ENCODE data around the gene LRRFIP1.

The LRRFIP1 gene

GRCh38 chr2:237638176-237638575 lies 10.8 kb downstream of the LRRFIP1 start:
- in situ Hi-C loops (cut with HindIII; ENCODE audit: low sequenced_read_pairs), result no loop called here

GRCh38 chr2:237639052-237639835 lies 11.9 kb downstream of the LRRFIP1 start:
- in situ Hi-C loops (cut with HindIII; ENCODE audit: low sequenced_read_pairs), result no loop called here

- in situ Hi-C loops (cut with HindIII; ENCODE audit: low sequenced_read_pairs), result loop anchor here (5.0 kb wide), 1 partner anchor 38 kb away; no protein-coding TSS in a partner anchor
These were observed 12.4 kb downstream of the LRRFIP1 start for GRCh38 chr2:237639836-237640220.

GRCh38 chr2:237640493-237640998 lies 13.2 kb downstream of the LRRFIP1 start:
- in situ Hi-C loops (cut with HindIII; ENCODE audit: low sequenced_read_pairs), result loop anchor here (5.0 kb wide), 1 partner anchor 38 kb away; no protein-coding TSS in a partner anchor

DNA sequence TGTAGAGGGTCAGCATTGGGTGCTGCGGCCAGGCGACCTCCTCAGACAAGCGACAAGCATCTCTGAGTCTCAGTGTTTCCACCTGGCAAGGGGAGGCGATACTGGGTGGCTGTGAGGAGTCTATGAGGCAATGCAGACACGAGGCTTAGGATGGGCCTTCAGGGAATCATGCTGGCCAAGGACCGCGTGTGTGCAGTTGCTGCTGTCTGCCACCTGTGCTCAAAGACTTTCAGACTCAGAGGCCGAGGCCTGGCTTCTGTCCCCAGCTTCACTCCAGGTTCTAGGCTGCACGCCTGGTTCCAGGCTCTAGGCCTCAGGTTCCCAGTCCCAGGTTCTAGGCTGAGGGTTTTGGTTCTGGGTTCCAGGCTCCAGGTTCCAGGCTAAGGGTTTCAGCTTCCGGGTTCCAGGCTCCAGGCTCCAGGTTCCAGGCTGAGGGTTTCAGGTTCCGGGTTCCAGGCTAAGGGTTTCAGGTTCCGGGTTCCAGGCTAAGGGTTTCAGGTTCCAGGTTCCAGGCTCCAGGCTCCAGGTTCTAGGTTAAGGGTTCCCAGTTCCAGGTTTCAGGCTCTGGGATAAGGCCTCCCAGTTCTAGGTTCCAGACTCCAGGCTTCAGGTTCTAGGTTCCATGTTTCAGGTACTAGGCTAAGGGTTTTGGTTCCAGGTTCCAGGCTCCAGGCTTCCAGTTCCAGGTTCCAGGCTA lies 14.8 kb downstream of the LRRFIP1 start:
- in situ Hi-C loops (cut with HindIII; ENCODE audit: low sequenced_read_pairs), result loop anchor here (5.0 kb wide), 1 partner anchor 40 kb away; no protein-coding TSS in a partner anchor

DNA sequence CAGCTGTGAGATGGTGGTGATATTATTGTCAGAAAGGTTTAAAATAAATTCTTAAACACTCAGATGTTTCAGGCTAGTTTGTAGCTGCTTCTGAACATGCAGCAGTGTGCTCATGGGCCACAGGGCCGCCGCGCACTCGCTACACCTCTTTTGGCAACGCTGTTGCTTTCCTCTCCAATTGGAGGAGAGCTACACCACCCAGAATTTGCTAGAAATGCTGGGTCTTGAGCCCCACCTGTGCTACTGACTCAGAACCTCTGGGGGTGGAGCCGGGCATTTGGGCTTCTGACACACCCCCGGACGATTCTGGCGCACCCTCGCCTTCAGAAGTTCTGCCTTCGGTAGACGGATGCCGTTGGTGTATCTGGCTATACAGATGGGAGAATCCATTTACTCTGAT lies 15.7 kb downstream of the LRRFIP1 start:
- in situ Hi-C loops (cut with HindIII; ENCODE audit: low sequenced_read_pairs), result loop anchor here (5.0 kb wide), 1 partner anchor 41 kb away; no protein-coding TSS in a partner anchor

DNA sequence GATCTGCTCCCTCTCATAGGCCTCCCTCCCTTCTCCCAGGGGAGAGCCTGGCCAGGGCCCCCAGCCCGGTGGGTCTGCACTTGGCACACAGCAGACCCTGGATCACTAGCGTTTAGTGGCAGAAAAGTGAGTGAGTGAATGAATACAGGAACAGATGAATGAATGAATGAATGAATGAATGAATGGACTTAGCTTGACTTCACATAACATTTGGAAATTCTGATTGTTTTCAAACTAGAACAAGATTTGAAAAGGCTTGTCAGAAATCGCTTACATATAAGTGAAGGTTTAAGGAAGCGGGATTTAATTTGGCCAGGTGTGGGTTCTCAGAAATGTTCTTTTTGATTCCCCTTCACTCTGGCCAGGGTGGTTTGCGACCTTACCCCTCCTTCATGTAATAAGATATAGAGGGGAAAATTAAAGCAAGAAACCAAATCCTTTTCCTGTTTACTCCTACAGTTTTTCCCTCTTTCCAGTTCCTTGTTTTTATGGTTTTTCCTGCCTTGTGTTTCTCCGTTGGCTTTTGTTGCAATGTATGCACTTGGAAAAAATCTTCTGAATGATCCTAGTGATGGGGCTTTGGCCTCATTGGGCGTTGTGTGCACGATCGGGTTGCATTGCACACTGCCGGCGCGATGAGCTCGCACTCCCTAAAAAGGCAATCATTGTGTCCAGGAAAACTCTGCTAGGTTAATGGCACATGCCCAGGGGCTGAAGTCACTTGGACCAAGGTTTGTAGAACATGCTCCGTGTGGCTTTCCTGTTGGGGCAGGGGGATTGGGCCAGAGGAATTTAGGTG lies 16.4 kb downstream of the LRRFIP1 start:
- in situ Hi-C loops (cut with HindIII; ENCODE audit: low sequenced_read_pairs), result loop anchor here (5.0 kb wide), 1 partner anchor 41 kb away; no protein-coding TSS in a partner anchor

DNA sequence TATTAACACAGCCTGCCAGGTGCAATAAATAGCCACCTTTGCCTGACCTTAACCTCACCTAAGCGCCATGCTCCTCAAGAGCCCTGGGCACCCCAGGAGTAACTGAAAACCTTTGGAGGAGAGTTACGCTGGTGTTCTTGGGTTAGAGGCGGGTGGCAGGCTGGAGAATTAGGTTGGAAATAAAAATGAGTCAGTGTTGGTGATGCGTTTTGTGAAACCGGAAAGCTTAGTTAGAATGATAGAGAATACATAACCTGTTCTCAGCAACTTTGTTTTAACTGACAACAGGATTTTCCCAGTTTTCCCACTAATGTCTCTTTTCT lies 17.0 kb downstream of the LRRFIP1 start:
- in situ Hi-C loops (cut with HindIII; ENCODE audit: low sequenced_read_pairs), result loop anchor here (5.0 kb wide), 1 partner anchor 42 kb away; no protein-coding TSS in a partner anchor

DNA sequence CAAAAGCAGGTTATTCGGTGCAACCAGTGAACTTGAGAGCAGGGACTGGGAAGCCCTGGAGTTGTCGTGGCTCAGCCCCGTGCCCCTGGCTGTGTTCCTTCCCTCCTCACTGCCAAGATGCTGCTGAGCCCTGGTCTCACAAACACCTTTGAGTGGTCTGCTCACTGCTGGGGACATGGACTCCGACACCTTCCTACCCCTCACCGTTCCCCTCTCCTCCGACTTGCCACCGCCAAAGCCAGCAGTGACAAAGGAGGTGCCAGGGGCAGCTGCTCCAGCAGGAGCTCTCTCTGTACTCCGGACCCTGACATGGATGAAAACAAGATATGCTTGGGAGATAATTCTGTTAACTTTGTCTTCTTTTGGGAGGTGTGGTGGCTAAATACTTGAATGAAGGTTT lies 17.9 kb downstream of the LRRFIP1 start:
- in situ Hi-C loops (cut with HindIII; ENCODE audit: low sequenced_read_pairs), result no loop called here

GRCh38 chr2:237647176-237648015 lies 20.0 kb downstream of the LRRFIP1 start:
- in situ Hi-C loops (cut with HindIII; ENCODE audit: low sequenced_read_pairs), result no loop called here

DNA sequence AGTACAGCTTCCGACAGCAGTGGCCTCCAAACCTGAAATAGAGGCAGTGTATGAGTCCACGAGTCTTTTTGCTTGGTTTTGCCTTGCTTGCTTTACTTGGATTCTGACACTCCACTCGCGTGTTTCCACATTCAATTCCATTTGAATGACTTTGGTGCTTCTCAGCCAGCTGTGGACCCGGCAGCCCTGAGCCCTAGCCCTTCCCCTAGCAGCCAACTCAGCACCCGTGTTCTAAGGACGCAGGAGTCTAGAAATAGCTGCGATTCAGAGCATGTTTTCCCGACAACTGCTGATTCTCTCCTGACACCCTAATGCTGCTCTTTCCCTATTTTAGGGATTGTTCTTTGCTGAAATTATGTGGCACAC lies 20.6 kb downstream of the LRRFIP1 start:
- in situ Hi-C loops (cut with HindIII; ENCODE audit: low sequenced_read_pairs), result no loop called here

GRCh38 chr2:237649541-237650454 lies 22.4 kb downstream of the LRRFIP1 start:
- in situ Hi-C loops (cut with HindIII; ENCODE audit: low sequenced_read_pairs), result no loop called here

DNA sequence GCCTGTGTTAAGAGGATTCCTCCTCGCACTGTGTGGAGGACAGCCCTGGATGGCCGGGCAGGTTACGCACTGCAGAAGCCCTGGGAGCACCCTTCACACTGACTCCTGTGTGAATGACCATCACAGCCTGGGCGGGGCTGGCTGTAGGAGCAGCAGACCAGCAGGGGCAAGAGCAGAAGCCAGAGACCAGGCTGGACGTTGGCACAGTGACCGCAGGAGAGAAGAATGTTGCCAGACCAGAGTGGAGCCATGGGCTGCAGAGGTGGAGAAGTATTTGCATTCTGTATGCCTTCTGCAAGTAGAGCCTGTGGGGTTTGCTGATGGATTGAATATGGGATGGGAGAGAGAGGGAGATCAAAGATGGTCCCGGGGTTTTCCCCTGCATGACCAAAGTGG lies 23.1 kb downstream of the LRRFIP1 start:
- in situ Hi-C loops (cut with HindIII; ENCODE audit: low sequenced_read_pairs), result no loop called here

DNA sequence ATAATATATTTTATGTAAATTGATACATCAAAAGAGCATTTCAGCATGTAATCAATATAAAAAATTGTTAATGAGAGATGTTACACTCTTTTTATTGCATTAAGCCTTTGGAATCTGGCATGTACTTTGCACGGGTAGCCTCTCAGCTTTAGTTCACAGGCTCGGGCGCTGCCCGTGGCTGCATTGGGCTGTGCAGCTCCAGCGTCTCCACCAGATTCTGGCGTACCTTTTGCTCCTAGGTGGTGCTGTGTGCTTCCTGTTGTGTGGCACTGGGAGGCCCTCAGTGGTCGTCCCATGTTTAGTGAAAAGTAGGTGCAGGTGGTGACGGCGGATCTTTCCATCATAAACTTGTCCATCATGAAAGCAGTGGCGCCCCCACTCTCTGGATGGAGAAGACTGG lies 24.4 kb downstream of the LRRFIP1 start:
- in situ Hi-C loops (cut with HindIII; ENCODE audit: low sequenced_read_pairs), result no loop called here

- in situ Hi-C loops (cut with HindIII; ENCODE audit: low sequenced_read_pairs), result no loop called here
These were observed 24.8 kb downstream of the LRRFIP1 start for GRCh38 chr2:237652181-237652580.

GRCh38 chr2:237652854-237653253 lies 25.5 kb downstream of the LRRFIP1 start:
- in situ Hi-C loops (cut with HindIII; ENCODE audit: low sequenced_read_pairs), result no loop called here

GRCh38 chr2:237653776-237654558 lies 26.6 kb downstream of the LRRFIP1 start:
- in situ Hi-C loops (cut with HindIII; ENCODE audit: low sequenced_read_pairs), result no loop called here

GRCh38 chr2:237657063-237657462 lies 29.7 kb downstream of the LRRFIP1 start:
- in situ Hi-C loops (cut with HindIII; ENCODE audit: low sequenced_read_pairs), result no loop called here
